Fibroblast of skin of left quadriceps (primary cell): ENCODE data around the gene DNAH7.

ENCODE experiments used
- DNase-seq, 2 experiments: peaks; one replicate each; pipeline ENCODE4 v3.0.0-alpha.2; 2013; ENCODE audit warnings: low read depth in 2 of 2

The DNAH7 gene

GRCh38 chr2:196077821-196078220, 9.2 kb upstream of the DNAH7 start:
- no peak for DNase-seq

- DNase-seq, result no peak
These were observed 8.3 kb upstream of the DNAH7 start for GRCh38 chr2:196076778-196077568.

- no peak for DNase-seq
These were observed 6.6 kb upstream of the DNAH7 start for GRCh38 chr2:196075196-196075595.

GRCh38 chr2:196074631-196075030, 6.0 kb upstream of the DNAH7 start:
- no peak for DNase-seq

GRCh38 chr2:196073521-196073920, 4.9 kb upstream of the DNAH7 start:
- DNase-seq, result no peak

GRCh38 chr2:196067088-196067382, 1.6 kb downstream of the DNAH7 start:
- DNase-seq, result no peak

- DNase-seq, result no peak
These were observed 2.1 kb downstream of the DNAH7 start for GRCh38 chr2:196066291-196067087.

- no peak for DNase-seq
These were observed 4.9 kb downstream of the DNAH7 start for GRCh38 chr2:196063773-196064172.

GRCh38 chr2:196059491-196059960, 9.1 kb downstream of the DNAH7 start:
- no peak for DNase-seq

GRCh38 chr2:196054631-196055030, 14.0 kb downstream of the DNAH7 start:
- DNase-seq, result no peak

- no peak for DNase-seq
These were observed 22.3 kb downstream of the DNAH7 start for GRCh38 chr2:196046123-196046917.

- peak in 1 of 2 experiments; percentile 1 for DNase-seq
These were observed 26.9 kb downstream of the DNAH7 start for GRCh38 chr2:196041786-196042185.

- DNase-seq, result no peak
These were observed 28.4 kb downstream of the DNAH7 start for GRCh38 chr2:196040218-196040617.

GRCh38 chr2:196036442-196036841, 32.2 kb downstream of the DNAH7 start:
- DNase-seq, result no peak

- no peak for DNase-seq
These were observed 50.6 kb downstream of the DNAH7 start for GRCh38 chr2:196018037-196018436.

- DNase-seq, result no peak
These were observed 56.3 kb downstream of the DNAH7 start for GRCh38 chr2:196012314-196012713.

- no peak for DNase-seq
These were observed 68.1 kb downstream of the DNAH7 start for GRCh38 chr2:196000551-196000950.

- DNase-seq, result no peak
These were observed 70.6 kb downstream of the DNAH7 start for GRCh38 chr2:195998070-195998469.

- no peak for DNase-seq
These were observed 73.1 kb downstream of the DNAH7 start for GRCh38 chr2:195995499-195995898.

GRCh38 chr2:195993623-195994022, 75.0 kb downstream of the DNAH7 start:
- DNase-seq, result no peak

GRCh38 chr2:195985741-195986140, 82.9 kb downstream of the DNAH7 start:
- DNase-seq, result no peak
